LNCAP (cell line): ENCODE data around the gene ZBTB16.

Experiments
- TF ChIP-seq, protein P1 (sequence below): fragments of 450-650 bp; IDR thresholded peaks from 2 replicates; pipeline ENCODE4 v1.5.1; 2017; ENCODE audit warnings: mild to moderate bottlenecking

The ZBTB16 gene

GRCh38 chr11:114195981-114196731 is 136.6 kb downstream of the ZBTB16 start:
- TF ChIP-seq, protein P1, sequence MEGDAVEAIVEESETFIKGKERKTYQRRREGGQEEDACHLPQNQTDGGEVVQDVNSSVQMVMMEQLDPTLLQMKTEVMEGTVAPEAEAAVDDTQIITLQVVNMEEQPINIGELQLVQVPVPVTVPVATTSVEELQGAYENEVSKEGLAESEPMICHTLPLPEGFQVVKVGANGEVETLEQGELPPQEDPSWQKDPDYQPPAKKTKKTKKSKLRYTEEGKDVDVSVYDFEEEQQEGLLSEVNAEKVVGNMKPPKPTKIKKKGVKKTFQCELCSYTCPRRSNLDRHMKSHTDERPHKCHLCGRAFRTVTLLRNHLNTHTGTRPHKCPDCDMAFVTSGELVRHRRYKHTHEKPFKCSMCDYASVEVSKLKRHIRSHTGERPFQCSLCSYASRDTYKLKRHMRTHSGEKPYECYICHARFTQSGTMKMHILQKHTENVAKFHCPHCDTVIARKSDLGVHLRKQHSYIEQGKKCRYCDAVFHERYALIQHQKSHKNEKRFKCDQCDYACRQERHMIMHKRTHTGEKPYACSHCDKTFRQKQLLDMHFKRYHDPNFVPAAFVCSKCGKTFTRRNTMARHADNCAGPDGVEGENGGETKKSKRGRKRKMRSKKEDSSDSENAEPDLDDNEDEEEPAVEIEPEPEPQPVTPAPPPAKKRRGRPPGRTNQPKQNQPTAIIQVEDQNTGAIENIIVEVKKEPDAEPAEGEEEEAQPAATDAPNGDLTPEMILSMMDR, result no peak

DNA sequence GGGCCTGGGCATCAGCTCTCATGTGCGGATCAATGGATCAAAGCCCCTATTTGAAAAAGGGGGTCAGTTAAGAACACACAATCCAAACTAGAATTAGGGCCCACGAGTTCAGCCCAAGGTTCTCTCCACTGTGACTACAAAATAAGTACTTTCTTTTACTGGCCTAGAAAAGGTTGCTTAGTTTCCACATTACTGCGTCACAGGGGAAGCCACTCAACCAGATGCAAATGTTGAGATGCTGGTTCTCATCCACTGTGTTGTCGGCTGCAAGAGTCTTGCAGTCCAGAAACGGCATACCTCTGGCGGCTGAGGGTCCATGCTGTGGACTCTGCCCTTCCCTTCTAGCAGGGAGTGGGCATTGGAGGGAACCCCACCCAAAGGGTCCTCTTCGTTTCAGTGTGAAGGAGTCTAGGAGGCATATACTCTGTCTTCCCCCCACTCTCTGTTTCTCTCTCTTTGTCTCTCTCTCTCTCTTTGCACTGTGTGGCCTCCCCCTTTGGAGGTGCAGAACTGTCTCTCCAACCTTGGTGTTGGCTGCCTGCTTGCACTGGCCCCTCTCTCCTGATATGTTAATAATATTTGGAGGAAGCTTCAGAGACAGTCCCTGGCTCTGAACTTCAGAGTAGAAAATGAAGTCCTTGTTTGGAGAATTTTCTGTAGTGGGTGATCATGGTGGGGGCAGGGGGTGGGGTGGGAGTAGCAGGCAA is 137.6 kb downstream of the ZBTB16 start:
- TF ChIP-seq, protein P1, result no peak

DNA sequence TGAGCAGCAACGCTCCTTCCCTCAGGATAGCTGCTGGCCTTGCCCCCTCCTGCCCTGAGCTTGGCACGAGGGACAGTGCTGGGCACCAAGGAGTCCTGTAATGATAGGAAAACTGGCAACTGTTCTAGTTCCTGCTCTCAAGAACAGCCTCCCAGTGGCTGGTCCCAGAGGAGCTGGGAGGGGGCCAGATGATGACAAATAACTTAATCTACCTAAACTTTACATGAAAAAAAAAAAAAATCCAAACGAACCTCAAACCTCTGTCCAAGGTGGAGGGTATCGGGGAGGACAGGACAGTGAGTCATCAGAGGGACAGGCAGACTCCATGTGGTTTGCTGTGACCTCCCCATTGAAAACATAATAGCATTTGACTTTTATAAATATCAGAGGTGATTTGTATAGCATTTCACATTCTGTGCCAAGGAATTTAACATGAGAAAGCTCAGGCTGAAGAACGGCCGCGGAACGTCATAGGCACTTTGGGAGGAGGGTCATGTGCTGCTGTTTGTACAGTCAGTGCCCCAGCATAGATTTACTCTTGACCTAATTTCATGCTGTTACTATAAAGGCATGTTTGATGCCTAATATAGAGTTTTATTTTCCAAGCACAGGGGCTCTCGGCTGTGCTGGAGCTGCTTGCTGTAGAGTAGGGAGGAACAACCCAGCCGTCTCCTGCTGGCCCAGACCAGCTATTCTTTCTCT is 138.4 kb downstream of the ZBTB16 start:
- TF ChIP-seq, protein P1, result no peak

GRCh38 chr11:114199051-114199450 is 139.5 kb downstream of the ZBTB16 start:
- TF ChIP-seq, protein P1, result no peak

- TF ChIP-seq, protein P1, result no peak
These were observed 141.0 kb downstream of the ZBTB16 start for GRCh38 chr11:114200351-114201133.

DNA sequence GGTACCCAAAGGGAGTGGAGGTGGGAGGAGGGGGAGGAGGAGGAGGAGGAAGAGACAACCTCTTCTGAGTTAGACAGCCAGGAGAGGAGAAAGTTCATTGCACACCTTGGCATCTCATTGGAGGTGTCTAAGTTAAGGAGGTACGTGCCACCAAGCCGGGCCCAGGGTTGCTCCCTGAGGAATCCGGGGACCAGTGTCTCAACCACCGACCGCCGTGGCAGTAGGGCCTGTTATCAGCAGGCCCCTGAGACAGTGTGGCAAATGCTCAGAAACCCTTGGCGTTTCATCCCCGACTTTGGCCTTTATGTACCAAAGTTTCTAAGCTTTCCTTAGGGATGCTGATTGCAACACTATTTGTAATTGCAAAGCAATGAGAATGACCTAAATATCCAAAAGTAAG is 141.7 kb downstream of the ZBTB16 start:
- TF ChIP-seq, protein P1, result no peak

DNA sequence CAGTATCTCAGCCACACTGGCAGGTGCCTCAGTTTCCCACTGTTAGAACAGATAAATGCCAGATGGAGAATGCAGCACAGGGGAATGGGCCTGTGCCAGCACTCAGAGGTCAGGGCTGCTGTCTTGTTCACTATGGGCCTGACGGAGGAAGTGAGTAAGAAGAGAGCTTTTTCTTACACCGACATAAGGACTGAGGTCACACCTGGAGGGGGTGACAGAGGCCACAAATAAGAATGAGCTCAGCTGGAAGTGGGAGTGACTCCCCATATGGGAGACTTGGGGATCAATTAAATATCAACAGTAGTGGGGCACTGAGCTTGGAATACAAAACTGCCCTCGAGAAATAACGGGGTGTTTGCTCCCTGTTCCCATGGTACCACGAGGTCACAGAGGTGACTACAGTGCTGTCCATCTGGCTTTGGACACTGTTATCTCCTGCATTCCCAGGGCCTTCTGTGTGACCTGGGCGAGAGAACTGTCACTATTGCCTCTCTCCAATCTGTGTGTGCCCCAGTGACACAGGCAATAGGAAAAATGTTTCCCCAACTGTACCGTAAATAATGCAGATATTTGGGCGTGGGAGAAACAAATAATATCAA is 142.6 kb downstream of the ZBTB16 start:
- TF ChIP-seq, protein P1, result no peak
